HepG2 (cell line): ENCODE measurements around the gene CCDC59. TPM values are rescaled to one million over a fixed set of nuclear protein-coding genes. Genes with fewer than 3 reads are reported as not detected.

Experiments used
- ATAC-seq: fragments of 200-7000 bp; cut with Tn5 transposase; 3 replicates; pipeline ENCODE4 v1.9.1; 2020; ENCODE audit warnings: mild to moderate bottlenecking, moderate library complexity
- BruUV-seq: library from RNA; stranded (reverse); fragments of 400-500 nt; replicated peaks from 2 replicates; lab custom pipeline; 2021; lab: Mats Ljungman, UMichigan
- CTCF ChIA-PET: fragments of 300-600 bp; formaldehyde crosslinking; extraction: SDS; loops from one replicate; lab custom pipeline; 2021; ENCODE audit warnings: low total read pairs, inconsistent platforms, low intra/inter-chr PET ratio; lab: Yijun Ruan, JAX
- POLR2A ChIA-PET: fragments of 350-600 bp; sonication (Branson Sonifier 250); formaldehyde crosslinking; loops from one replicate; lab custom pipeline; 2020; ENCODE audit warnings: antibody characterized with exemption, inconsistent platforms; lab: Yijun Ruan, JAX
- DNase-seq: peaks from one replicate; pipeline ENCODE4 v3.0.0-alpha.2; 2015; ENCODE audit warnings: low spot score
- FAIRE-seq: peaks from 3 replicates; lab custom pipeline; 2011; peaks lifted over from hg19 to GRCh38; lab: Jason Lieb, UNC
- H2AFZ ChIP-seq: one replicate; pipeline ENCODE4 v1.6.1; 2011; ENCODE audit warnings: low read length, inconsistent platforms
- H3K27ac ChIP-seq: fragments of 300-600 bp; 3 replicates; pipeline ENCODE4 v1.8.0; 2011; ENCODE audit warnings: mixed run types, mild to moderate bottlenecking, mixed read lengths, low read length, inconsistent platforms; ENCODE audit not compliant: insufficient read depth; ENCODE audit errors: extremely low read length
- H3K27me3 ChIP-seq, 2 experiments: fragments of 200-600 bp in 1 of 2; 2 replicates in 1 of 2; 3 replicates in 1 of 2; pipeline versions ENCODE4 v1.6.0 to v1.8.0; 2011; ENCODE audit warnings: low read length in 2 of 2, mild to moderate bottlenecking in 2 of 2, moderate library complexity in 2 of 2, inconsistent platforms in 1 of 2; ENCODE audit not compliant: insufficient read depth in 2 of 2, control insufficient read depth in 1 of 2
- H3K36me3 ChIP-seq, 2 experiments: fragments of 200-600 bp in 1 of 2; replicated peaks in 1 of 2; 2 replicates in 1 of 2; 3 replicates in 1 of 2; pipeline versions ENCODE4 v1.5.1 to v1.8.0; 2011; ENCODE audit warnings: low read length in 2 of 2, inconsistent platforms in 1 of 2; ENCODE audit not compliant: insufficient read depth in 2 of 2, control insufficient read depth in 1 of 2
- H3K4me1 ChIP-seq: 2 replicates; pipeline ENCODE4 v1.5.1; 2012; ENCODE audit warnings: low read length, inconsistent platforms; ENCODE audit not compliant: insufficient read depth
- H3K4me2 ChIP-seq: 2 replicates; pipeline ENCODE4 v1.6.0; 2011; ENCODE audit warnings: low read depth, low read length, inconsistent platforms
- H3K4me3 ChIP-seq, 3 experiments: fragments of 200-600 bp in 1 of 3; sonication (generic), shearing (Covaris generic) in 1 of 3; replicated peaks in 1 of 3; 2 replicates each; pipeline ENCODE4 v1.5.1; 2011 to 2016; ENCODE audit warnings: low read length in 3 of 3, inconsistent platforms in 2 of 3, low read depth in 2 of 3, mild to moderate bottlenecking in 2 of 3, control low read depth in 1 of 3, mixed read lengths in 1 of 3; ENCODE audit not compliant: insufficient read depth in 1 of 3
- H3K79me2 ChIP-seq: one replicate; pipeline ENCODE4 v1.6.1; 2011; ENCODE audit warnings: low read length, inconsistent platforms; ENCODE audit not compliant: insufficient read depth
- H3K9ac ChIP-seq: 2 replicates; pipeline ENCODE4 v1.6.0; 2011; ENCODE audit warnings: mild to moderate bottlenecking, low read depth, low read length, inconsistent platforms; ENCODE audit not compliant: insufficient read depth
- H3K9me3 ChIP-seq: 2 replicates; pipeline ENCODE4 v1.5.1; 2012; ENCODE audit warnings: mild to moderate bottlenecking, low read length
- H4K20me1 ChIP-seq: 2 replicates; pipeline ENCODE4 v1.6.0; 2011; ENCODE audit warnings: inconsistent platforms, mild to moderate bottlenecking, low read length, moderate library complexity; ENCODE audit not compliant: insufficient read depth
- HDAC6 ChIP-seq: fragments of 200-600 bp; sonication (generic); IDR thresholded peaks from 2 replicates; pipeline ENCODE4 v1.7.0; 2017; ENCODE audit warnings: mild to moderate bottlenecking, antibody characterized with exemption, low read length, low read depth
- KAT2B ChIP-seq: fragments of 150-350 bp; IDR thresholded peaks from 2 replicates; pipeline ENCODE4 v1.6.1; 2014; ENCODE audit warnings: low read depth, low read length, borderline replicate concordance
- MTF1 ChIP-seq: sonication (generic); formaldehyde crosslinking; IDR thresholded peaks from 2 replicates; pipeline ENCODE4 v1.5.0; 2020; ENCODE audit warnings: missing genetic modification reagents
- NFRKB ChIP-seq: fragments of 450-650 bp; IDR thresholded peaks from 2 replicates; pipeline ENCODE4 v1.6.1; 2017
- SMC3 ChIP-seq: IDR thresholded peaks from 2 replicates; pipeline ENCODE4 v1.6.1; 2011; ENCODE audit warnings: low read length, improper control_type of control experiment
- STAG1 ChIP-seq: sonication (generic); formaldehyde crosslinking; IDR thresholded peaks from 2 replicates; pipeline ENCODE4 v1.4.0; 2020; ENCODE audit warnings: missing genetic modification reagents
- ZNF335 ChIP-seq: sonication (generic); formaldehyde crosslinking; IDR thresholded peaks from 2 replicates; pipeline ENCODE4 v1.4.0; 2020; ENCODE audit warnings: missing genetic modification reagents
- ZNF747 ChIP-seq: sonication (generic); formaldehyde crosslinking; IDR thresholded peaks from 2 replicates; pipeline ENCODE4 v1.8.1; 2023; ENCODE audit warnings: missing genetic modification reagents, mild to moderate bottlenecking, borderline replicate concordance
- ZNF816 ChIP-seq: sonication (generic); formaldehyde crosslinking; IDR thresholded peaks from 2 replicates; pipeline ENCODE4 v1.8.0; 2022; ENCODE audit warnings: missing genetic modification reagents, mild to moderate bottlenecking, borderline replicate concordance
- WGBS: methylation state at CpG from one replicate; pipeline ENCODE4 v1.1.6; 2017; ENCODE audit warnings: low lambda C conversion rate; 5-methylcytosine and 5-hydroxymethylcytosine counted together
- in situ Hi-C: cut with HindIII; loops from 2 replicates; pipeline ENCODE4 v1.10.0; 2017; ENCODE audit warnings: low pct_unique_long_range_greater_than_20kb; ENCODE audit not compliant: extremely low pct_ligation_motif_present
- intact Hi-C: fragments of 100-400 bp; cut with micrococcal nuclease; formaldehyde crosslinking; loops from one replicate; pipeline ENCODE4 v1.10.0; 2022; ENCODE audit not compliant: unreplicated experiment
- polyA plus RNA-seq, 8 experiments: library from polyadenylated mRNA; depleted of rRNA in 3 of 8; stranded (reverse) in 7 of 8; unstranded in 1 of 8; fragments of >200 nt; fragmentation: Illumina TruSeq in 4 of 8; extraction: Trizol in 4 of 8; gene quantifications; 2 replicates each; pipeline versions ENCODE4 v1.2.1 to v1.2.3, GENCODE V29; 2011 to 2016; ENCODE audit warnings: low read depth in 4 of 8, missing spikeins in 1 of 8, mixed read lengths in 1 of 8; ENCODE audit not compliant: insufficient read depth in 1 of 8
- total RNA-seq, 5 experiments: library from RNA; depleted of rRNA; stranded (reverse); fragments of >200 nt; fragmentation: Illumina TruSeq; extraction: Trizol; gene quantifications; 2 replicates each; pipeline ENCODE4 v1.2.3, GENCODE V29; 2016; ENCODE audit warnings: low read depth in 1 of 5
- TF ChIP-seq, protein P1 (sequence below): sonication (generic); formaldehyde crosslinking; IDR thresholded peaks from 2 replicates; pipeline ENCODE4 v1.5.0; 2020; ENCODE audit warnings: mild to moderate bottlenecking, missing genetic modification reagents, moderate library complexity

CCDC59 gene
- total and polyA plus RNA-seq, 2 of the 13 experiments (the other 11 are each of a cell fraction or from before 2014, with no cell fraction given) = 16.1 to 81.3 TPM

DNA sequence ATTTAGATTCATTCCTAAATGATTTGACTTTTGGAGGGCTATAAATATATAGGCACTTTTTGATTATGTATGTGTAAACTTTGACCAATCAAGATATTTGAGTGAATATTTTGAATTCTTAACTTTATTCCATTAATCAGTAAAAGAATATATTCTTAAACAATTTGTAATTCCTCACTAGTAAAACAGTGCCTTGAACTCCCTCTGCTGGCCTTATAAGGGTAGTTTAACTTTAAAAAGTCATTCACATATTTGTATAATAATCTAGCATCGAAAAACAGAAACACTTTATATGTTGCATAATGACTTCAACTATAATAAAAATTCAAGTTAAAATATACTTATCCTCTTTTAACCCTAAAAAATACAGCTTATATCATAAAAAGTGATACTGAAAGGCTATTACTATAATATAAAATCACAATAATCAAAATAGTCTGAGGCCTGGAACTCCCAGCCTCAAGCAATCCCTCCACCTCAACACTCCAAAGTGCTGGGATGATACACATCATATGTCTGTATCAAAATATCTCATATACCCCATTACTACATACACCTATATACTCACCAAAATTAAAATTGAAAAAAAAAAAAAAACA lies 31.2 kb downstream of the CCDC59 start:
- H3K4me1 ChIP-seq = no peaks in the 10 kb centered on the region
- no peaks in the 10 kb centered on the region for H3K79me2 ChIP-seq
- intact Hi-C loops (loop anchor here (1.0 kb wide), 1 partner anchor 683 kb away; no protein-coding TSS in a partner anchor), in situ Hi-C loops (loop anchor here (10.0 kb wide), 1 partner anchor 682 kb away; no protein-coding TSS in a partner anchor)
- H4K20me1 ChIP-seq = no peaks in the 10 kb centered on the region
- H3K4me2 ChIP-seq = no peak overlapping the region
- ATAC-seq (no peak), FAIRE-seq (no peak), DNase-seq (peak; percentile 13)
- whole genome bisulfite sequencing = 0% methylated on average over 1 of the region's 1 CpG
- H3K36me3 ChIP-seq = no peaks in the 10 kb centered on the region
- CTCF ChIA-PET = interaction anchor here (1.5 kb wide), 1 partner anchor 682 kb away, joined by 9 read pairs; no protein-coding TSS in a partner anchor
- TF ChIP-seq HDAC6 = no peak
- TF ChIP-seq KAT2B = no peak
- no peak for TF ChIP-seq ZNF335 (CRISPR knock-in tag)
- no peak for TF ChIP-seq MTF1 (CRISPR knock-in tag)
- TF ChIP-seq SMC3 = peak; percentile 17; the same call in 1 of the 2 replicates
- peak; percentile 63 for TF ChIP-seq STAG1 (CRISPR knock-in tag)
- TF ChIP-seq NFRKB = no peak
- no peak for TF ChIP-seq ZNF816 (CRISPR knock-in tag)
- no peak for TF ChIP-seq ZNF747
- TF ChIP-seq, protein P1, sequence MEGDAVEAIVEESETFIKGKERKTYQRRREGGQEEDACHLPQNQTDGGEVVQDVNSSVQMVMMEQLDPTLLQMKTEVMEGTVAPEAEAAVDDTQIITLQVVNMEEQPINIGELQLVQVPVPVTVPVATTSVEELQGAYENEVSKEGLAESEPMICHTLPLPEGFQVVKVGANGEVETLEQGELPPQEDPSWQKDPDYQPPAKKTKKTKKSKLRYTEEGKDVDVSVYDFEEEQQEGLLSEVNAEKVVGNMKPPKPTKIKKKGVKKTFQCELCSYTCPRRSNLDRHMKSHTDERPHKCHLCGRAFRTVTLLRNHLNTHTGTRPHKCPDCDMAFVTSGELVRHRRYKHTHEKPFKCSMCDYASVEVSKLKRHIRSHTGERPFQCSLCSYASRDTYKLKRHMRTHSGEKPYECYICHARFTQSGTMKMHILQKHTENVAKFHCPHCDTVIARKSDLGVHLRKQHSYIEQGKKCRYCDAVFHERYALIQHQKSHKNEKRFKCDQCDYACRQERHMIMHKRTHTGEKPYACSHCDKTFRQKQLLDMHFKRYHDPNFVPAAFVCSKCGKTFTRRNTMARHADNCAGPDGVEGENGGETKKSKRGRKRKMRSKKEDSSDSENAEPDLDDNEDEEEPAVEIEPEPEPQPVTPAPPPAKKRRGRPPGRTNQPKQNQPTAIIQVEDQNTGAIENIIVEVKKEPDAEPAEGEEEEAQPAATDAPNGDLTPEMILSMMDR (CRISPR knock-in tag) = peak; percentile 37; the same call in 1 of the 2 replicates
- H3K27me3 ChIP-seq = no peaks in the 10 kb centered on the region
- POLR2A ChIA-PET = no interaction called here
- no peak overlapping the region for H3K9ac ChIP-seq
- H3K4me3 ChIP-seq = no peak overlapping the region
- no peak overlapping the region for H3K27ac ChIP-seq
- H3K9me3 ChIP-seq = no peaks in the 10 kb centered on the region
- BruUV-seq = no TSS peak
- H2AFZ ChIP-seq = no peak overlapping the region
